Right renal pelvis (tissue), 4 donors: ENCODE data around the gene REEP3. TPM values are rescaled to one million over a fixed set of nuclear protein-coding genes. Genes with fewer than 3 reads are reported as not detected.
"Not testable (repeated sequence)": the region's sequence is repeated elsewhere in the genome, so short reads cannot be mapped to it uniquely, and the experiment has no call there.

Experiments
- DNase-seq, 4 donors: peaks; one replicate each; pipeline ENCODE4 v3.0.0-alpha.2; 2013; ENCODE audit warnings: low read depth in 4 of 4, low spot score in 3 of 4, missing footprints in 1 of 4
- polyA plus RNA-seq, 4 donors: library from polyadenylated mRNA; unstranded; fragments of 120-200 nt; gene quantifications; one replicate each; pipeline ENCODE4 v1.2.1, GENCODE V29; 2013; ENCODE audit not compliant: insufficient read length in 4 of 4

REEP3 gene
- polyA plus RNA-seq, 4 donors, result 27.4 to 33.3 (median 29.9) TPM

DNA sequence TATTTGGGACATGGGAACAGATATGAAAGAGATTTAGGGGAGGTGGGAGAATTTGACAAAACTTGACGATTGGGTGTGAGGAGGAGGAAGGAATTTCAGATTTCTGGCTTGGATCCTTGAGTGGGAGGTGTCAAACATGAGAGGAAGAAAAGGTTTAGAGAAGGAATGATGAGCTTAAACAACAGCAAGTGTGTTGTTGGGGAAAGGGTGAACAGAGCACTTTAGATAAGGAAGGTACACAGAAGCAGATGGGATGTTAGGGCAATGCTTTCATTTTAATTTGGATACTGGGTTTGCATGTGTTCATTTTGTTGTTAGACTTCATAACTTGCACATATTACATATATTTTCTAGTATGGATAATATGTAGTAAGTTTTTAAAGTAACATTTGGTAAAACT lies 23.2 kb downstream of the REEP3 start:
- no peak for DNase-seq

GRCh38 chr10:63547628-63548360 lies 26.6 kb downstream of the REEP3 start:
- DNase-seq, result no peak

GRCh38 chr10:63548860-63549259 lies 27.7 kb downstream of the REEP3 start:
- DNase-seq, result no peak

- DNase-seq, result no peak
Measured at GRCh38 chr10:63549810-63550209, 28.6 kb downstream of the REEP3 start.

DNA sequence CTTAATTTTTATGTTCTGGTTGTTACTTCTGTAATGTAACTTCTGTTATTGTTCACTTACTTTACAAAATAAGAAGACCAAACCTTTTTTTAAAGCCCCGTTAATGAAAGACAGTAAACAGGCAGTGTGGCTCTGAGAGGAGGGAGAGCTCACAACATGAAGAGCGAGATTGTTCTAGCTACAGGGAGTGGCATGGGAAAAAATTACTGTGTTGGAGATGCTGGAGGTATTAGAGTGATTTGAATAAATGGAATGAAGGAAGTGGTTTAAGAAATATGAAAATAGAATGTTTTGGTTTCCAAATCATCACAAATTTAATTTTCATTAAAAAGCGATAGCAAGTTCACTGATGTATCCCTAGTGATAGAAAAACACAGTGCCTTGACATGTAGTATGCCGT lies 31.8 kb downstream of the REEP3 start:
- no peak for DNase-seq

DNA sequence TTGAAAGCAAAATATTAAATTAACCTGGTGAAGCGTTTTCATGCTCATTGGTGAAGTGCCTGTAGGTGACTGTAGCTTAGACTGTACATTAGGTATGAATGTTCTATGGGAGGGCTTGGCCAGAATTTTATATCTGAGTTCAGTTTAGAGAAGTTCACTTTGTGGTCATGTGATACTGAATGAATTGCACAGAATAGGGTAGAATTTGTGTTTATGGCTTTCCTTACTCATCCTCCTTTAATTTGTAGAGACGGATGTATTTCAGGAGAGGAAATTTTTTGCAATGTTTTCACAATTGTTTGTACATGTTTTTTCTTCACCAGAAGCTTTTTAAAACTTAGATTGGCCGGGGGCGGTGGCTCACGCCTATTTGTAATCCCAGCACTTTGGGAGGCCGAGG lies 32.3 kb downstream of the REEP3 start:
- no peak for DNase-seq

- no peak for DNase-seq
Measured at GRCh38 chr10:63554657-63555056, 33.5 kb downstream of the REEP3 start.

DNA sequence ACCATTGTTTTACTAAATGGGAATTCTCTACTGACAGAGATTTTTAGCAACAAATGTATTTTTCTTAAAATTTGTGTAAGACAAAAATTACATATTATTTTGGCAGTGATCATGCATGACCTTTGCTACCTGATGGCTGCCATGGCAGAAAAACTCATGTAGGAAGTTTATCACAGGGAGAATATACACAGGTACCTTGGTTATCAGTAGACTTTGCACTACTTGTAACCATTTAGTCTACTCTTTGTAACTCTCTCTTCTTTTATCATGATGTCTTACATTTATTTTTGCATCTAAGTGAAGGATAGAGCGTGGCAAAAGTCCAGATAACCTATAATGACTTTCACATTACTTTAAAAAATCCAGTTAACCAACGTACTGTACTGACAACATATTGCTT lies 34.1 kb downstream of the REEP3 start:
- no peak for DNase-seq

DNA sequence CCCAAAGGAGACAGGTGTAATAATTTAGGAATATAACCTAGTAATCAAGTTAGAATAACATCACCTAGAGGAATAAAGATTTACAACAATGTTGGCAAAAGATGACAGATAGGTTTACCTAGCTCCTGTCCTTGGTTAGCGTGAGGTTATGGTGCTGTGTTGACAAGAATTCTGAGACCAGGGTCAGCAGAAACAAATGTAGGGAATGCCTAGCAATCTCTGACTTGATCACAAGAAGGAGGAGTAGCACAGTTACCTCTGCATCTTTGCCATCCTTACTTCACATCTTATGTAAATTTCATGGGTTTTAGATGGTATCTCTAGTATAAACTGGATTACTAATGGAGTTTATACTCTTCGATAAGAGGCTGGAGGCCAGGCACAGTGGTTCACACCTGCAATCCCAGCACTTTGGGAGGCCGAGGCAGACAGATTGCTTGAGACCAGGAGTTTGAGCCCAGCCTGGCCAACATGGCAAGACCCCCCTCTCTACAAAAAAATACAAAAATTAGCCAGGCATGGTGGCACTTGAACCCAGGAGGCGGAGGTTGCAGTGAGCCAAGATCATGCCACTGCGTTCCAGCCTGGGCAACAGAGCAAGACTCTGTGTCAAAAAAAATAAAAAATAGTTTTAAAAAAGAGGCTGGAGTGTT lies 37.1 kb downstream of the REEP3 start:
- DNase-seq, result no peak

DNA sequence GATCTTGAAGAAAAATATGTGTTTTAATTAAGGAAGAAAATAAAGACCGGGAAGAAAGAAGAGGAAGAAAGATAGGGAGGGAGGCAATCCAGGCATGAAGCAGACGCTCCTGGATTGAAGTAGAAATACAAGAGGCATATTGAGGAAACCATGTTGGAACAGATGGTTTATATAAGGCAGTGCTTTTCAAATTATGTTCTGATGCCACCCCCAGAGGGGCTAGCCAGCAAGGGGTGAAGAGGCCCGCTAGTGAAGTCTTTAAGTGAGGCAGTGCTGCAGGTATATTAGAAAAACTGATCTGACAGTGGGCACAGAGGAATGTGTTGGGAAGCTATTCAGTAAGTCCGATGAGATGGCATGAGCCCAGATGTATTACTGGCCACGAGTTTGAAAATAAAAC lies 40.1 kb downstream of the REEP3 start:
- no peak for DNase-seq

DNA sequence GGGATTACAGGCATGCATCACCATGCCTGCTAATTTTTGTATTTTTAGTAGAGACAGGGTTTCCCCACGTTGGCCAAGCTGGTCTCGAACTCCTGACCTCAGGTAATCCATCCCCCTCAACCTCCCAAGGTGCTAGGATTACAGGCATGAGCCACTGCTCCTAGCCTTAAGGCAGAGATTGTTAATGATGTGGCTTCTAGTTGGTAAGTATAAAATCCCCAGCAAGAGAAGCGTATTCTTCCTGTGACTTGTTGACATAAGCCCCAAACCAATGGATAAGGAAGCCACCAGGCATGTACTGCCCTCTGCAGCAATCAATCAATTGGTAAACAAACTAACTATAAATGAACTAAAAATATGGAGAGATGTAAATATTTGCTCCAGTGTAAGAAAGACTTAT lies 41.2 kb downstream of the REEP3 start:
- no peak for DNase-seq

DNA sequence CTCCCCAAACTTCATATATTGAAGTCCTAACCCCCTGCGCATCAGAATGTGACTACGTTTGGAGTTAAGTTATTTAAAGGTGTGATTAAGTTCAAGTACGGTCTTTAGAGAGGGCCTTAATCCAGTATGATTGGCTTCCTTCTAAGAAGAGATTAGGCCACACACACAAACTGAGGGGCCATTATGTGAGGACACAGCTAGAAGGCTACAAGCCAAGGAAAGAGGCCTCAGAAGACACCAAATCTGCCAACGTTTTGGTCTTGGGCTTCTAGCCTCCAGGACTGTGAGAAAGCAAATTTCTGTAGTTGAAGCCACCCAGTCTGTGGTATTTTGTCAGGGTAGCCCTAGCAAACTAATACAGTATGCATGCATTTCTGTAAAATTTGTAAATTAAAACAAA lies 41.7 kb downstream of the REEP3 start:
- DNase-seq, result no peak

- DNase-seq, result no peak
Measured at GRCh38 chr10:63563623-63564022, 42.4 kb downstream of the REEP3 start.

DNA sequence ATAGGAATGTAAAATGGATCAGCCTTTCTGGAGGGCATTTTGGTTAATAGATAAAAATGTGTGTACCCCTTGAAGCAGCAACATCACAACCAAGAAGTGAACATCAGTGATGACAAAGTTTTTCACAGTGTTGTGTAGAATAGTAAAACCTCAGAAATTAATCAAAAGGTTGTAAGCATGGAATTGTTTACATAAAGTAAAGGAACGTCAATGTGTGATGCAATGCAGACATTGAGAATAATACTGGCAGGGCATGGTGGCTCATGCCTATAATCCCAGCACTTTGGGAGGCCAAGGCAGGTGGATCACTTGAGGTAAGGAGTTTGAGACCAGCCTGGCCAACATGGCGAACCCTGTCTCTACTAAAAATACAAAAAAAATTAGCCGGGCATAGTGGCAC lies 43.5 kb downstream of the REEP3 start:
- DNase-seq, result not testable (repeated sequence)

- peak; percentile 25 to 65 (median 42) for DNase-seq
Measured at GRCh38 chr10:63573068-63573697, 52.0 kb downstream of the REEP3 start.

DNA sequence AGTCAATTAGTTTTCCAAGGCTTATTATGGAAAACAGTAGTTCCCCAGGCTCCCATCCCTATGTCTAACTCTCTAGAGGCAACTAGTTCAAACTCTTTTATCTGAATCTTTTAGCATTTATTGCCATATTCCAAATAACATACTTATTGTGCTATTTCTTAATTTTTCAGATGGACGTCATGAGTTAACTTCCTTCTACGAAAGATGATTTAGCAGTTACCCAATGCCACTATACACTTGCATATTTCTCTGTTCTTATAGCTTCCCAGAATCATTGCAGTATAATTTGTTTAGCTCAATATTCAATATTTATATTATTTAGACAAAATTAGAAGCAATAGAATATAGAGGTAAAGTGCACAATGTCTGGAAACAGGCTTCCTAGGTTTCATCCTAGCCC lies 52.8 kb downstream of the REEP3 start:
- no peak for DNase-seq

GRCh38 chr10:63576501-63576900 lies 55.3 kb downstream of the REEP3 start:
- DNase-seq, result no peak

- no peak for DNase-seq
Measured at GRCh38 chr10:63578501-63578900, 57.3 kb downstream of the REEP3 start.

DNA sequence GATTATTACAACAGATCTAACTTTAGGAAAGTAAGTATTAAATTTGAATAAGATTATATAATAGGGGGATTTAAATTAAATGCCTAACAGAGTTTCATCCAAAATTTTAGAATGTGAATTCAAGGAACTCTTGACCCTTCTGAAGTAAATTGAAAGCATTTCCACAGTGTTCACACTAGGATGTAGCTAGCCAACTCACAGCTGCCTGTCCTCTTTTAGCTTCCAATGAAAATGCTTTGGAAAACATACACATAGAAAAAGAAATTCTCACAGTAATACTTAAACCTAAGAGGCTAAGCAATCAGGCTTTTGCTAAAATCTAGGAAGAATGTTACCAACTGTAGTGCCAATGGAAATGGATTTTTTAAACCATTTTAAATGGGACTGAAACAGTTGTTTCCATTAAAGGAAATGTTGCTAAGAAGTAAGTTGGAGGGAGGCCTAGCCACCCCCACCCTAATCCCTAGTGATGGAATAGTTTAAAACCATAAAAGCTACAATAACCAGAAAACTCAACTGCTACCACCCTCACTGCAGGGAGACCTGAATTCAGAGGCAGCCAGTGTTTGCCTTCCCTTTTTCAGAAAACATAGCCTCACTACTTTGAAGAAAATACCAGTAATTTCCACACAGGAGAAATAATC lies 58.3 kb downstream of the REEP3 start:
- DNase-seq, result no peak

- no peak for DNase-seq
Measured at GRCh38 chr10:63582690-63583089, 61.5 kb downstream of the REEP3 start.

DNA sequence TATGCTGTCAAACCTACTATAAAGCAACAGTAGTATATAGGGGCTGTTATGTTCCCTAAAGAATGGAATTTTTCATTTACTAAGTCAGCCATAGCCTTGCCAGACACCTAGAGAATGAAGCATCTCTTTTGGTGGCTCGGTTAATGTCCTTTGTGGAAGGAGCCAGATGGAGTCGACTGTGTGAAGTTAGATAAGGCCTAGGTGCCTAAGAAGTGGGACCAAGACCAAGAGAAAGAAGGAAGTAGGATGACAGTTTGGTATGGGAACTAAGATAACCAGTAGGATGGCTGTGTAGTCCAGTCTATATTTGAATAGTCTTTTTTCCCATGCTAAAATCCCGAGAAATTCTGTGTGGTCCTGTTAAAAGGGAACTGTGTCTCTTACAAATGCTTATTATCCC lies 62.2 kb downstream of the REEP3 start:
- DNase-seq, result no peak
